ENCODE data around the gene C2CD2.
"Not testable (repeated sequence)": the region's sequence is repeated elsewhere in the genome, so short reads cannot be mapped to it uniquely, and the experiment has no call there.

Gene C2CD2

GRCh38 chr21:41953831-41954653 is at the start of gene C2CD2:
TSS of gene C2CD2 (minus strand) at chr21:41954018. CDS start at chr21:41953648, 370 bp downstream.
- DNase-seq, result no peak

- DNase-seq, result no peak
Observed at GRCh38 chr21:42003051-42003461, 49.2 kb upstream of the C2CD2 start.

- no peak for DNase-seq
Observed at GRCh38 chr21:42002421-42002958, 48.7 kb upstream of the C2CD2 start.

GRCh38 chr21:42001781-42002180 is 48.0 kb upstream of the C2CD2 start:
- DNase-seq, result no peak

GRCh38 chr21:42000908-42001307 is 47.1 kb upstream of the C2CD2 start:
- no peak for DNase-seq

- no peak for DNase-seq
Observed at GRCh38 chr21:41997657-41998056, 43.8 kb upstream of the C2CD2 start.

- DNase-seq, result no peak
Observed at GRCh38 chr21:41995577-41995976, 41.8 kb upstream of the C2CD2 start.

- DNase-seq, result not testable (repeated sequence)
Observed at GRCh38 chr21:41994613-41995012, 40.8 kb upstream of the C2CD2 start.

- DNase-seq, result no peak
Observed at GRCh38 chr21:41993744-41994143, 39.9 kb upstream of the C2CD2 start.

- no peak for DNase-seq
Observed at GRCh38 chr21:41992576-41992975, 38.8 kb upstream of the C2CD2 start.

GRCh38 chr21:41991659-41992058 is 37.8 kb upstream of the C2CD2 start:
- no peak for DNase-seq

GRCh38 chr21:41989698-41990097 is 35.9 kb upstream of the C2CD2 start:
- no peak for DNase-seq

- no peak for DNase-seq
Observed at GRCh38 chr21:41987310-41987709, 33.5 kb upstream of the C2CD2 start.

GRCh38 chr21:41985662-41986416 is 32.0 kb upstream of the C2CD2 start:
- no peak for DNase-seq

GRCh38 chr21:41983229-41983628 is 29.4 kb upstream of the C2CD2 start:
- no peak for DNase-seq

- DNase-seq, result no peak
Observed at GRCh38 chr21:41980561-41980960, 26.7 kb upstream of the C2CD2 start.

GRCh38 chr21:41979751-41980369 is 26.0 kb upstream of the C2CD2 start:
- no peak for DNase-seq

- no peak for DNase-seq
Observed at GRCh38 chr21:41979335-41979734, 25.5 kb upstream of the C2CD2 start.

GRCh38 chr21:41977034-41977950 is 23.5 kb upstream of the C2CD2 start:
- no peak for DNase-seq

- DNase-seq, result no peak
Observed at GRCh38 chr21:41976611-41977010, 22.8 kb upstream of the C2CD2 start.

GRCh38 chr21:41975391-41976272 is 21.8 kb upstream of the C2CD2 start:
- no peak for DNase-seq

GRCh38 chr21:41974752-41975053 is 20.9 kb upstream of the C2CD2 start:
- DNase-seq, result no peak
